A673 (cell line): ENCODE results near the gene LNPK. TPM values are rescaled to one million over a fixed set of nuclear protein-coding genes. Genes with fewer than 3 reads are reported as not detected.

ENCODE experiments used
- BruUV-seq: library from RNA; stranded (reverse); fragments of 400-500 nt; replicated peaks from 2 replicates; lab custom pipeline; 2021; lab: Mats Ljungman, UMichigan
- CTCF ChIA-PET: fragments of 300-600 bp; sonication (Branson Sonifier 250); formaldehyde crosslinking; loops from one replicate; lab custom pipeline; 2022; ENCODE audit warnings: antibody characterized with exemption; lab: Charles Lee
- POLR2A ChIA-PET: fragments of 300-600 bp; sonication (Branson Sonifier 250); formaldehyde crosslinking; loops from one replicate; lab custom pipeline; 2022; ENCODE audit warnings: antibody characterized with exemption; ENCODE audit not compliant: low non-redundant PET; lab: Charles Lee
- DNase-seq: peaks from one replicate; pipeline ENCODE4 v3.0.0-alpha.2; 2015; ENCODE audit warnings: low spot score
- H3K27ac ChIP-seq: fragments of 200-600 bp; sonication (generic); 2 replicates; pipeline ENCODE4 v1.5.1; 2016; ENCODE audit warnings: mixed run types, low read depth, mild to moderate bottlenecking, mixed read lengths, antibody characterized with exemption, low read length; ENCODE audit not compliant: poor library complexity, severe bottlenecking
- H3K27me3 ChIP-seq: fragments of 200-600 bp; sonication (generic); replicated peaks from 2 replicates; pipeline ENCODE4 v1.6.1; 2017; ENCODE audit warnings: mixed run types, low read depth, mild to moderate bottlenecking, mixed read lengths, antibody characterized with exemption, low read length; ENCODE audit not compliant: insufficient read depth, poor library complexity
- H3K36me3 ChIP-seq: fragments of 200-600 bp; sonication (generic); 2 replicates; pipeline ENCODE4 v1.6.1; 2016; ENCODE audit warnings: mixed run types, mild to moderate bottlenecking, mixed read lengths, antibody characterized with exemption, low read length; ENCODE audit not compliant: insufficient read depth, poor library complexity, severe bottlenecking
- H3K4me1 ChIP-seq: fragments of 200-600 bp; sonication (generic); 2 replicates; pipeline ENCODE4 v1.6.1; 2017; ENCODE audit warnings: mixed run types, mild to moderate bottlenecking, mixed read lengths, antibody characterized with exemption, low read length; ENCODE audit not compliant: insufficient read depth, poor library complexity, severe bottlenecking
- H3K4me3 ChIP-seq: fragments of 200-600 bp; sonication (generic); 2 replicates; pipeline ENCODE4 v1.5.1; 2016; ENCODE audit warnings: low read depth, mixed run types, mild to moderate bottlenecking, mixed read lengths, low read length; ENCODE audit not compliant: poor library complexity, severe bottlenecking
- H3K9me3 ChIP-seq: fragments of 200-600 bp; sonication (generic); 2 replicates; pipeline ENCODE4 v1.6.1; 2016; ENCODE audit warnings: mixed run types, low read depth, mild to moderate bottlenecking, mixed read lengths, antibody characterized with exemption, low read length; ENCODE audit not compliant: poor library complexity, severe bottlenecking
- EZH2 ChIP-seq: fragments of 200-600 bp; sonication (generic); IDR thresholded peaks from 2 replicates; pipeline ENCODE4 v1.6.1; 2017; ENCODE audit warnings: borderline replicate concordance, low read depth, mild to moderate bottlenecking, mixed read lengths, antibody characterized with exemption, low read length; ENCODE audit not compliant: poor library complexity, severe bottlenecking
- intact Hi-C: fragments of 100-400 bp; cut with micrococcal nuclease; formaldehyde crosslinking; loops from one replicate; pipeline ENCODE4 v1.10.0; 2022; ENCODE audit not compliant: unreplicated experiment
- total RNA-seq: library from RNA; stranded (reverse); gene quantifications from 2 replicates; pipeline ENCODE4 v1.2.3, GENCODE V29; 2021
- TF ChIP-seq, protein P1 (sequence below): fragments of 300-800, 200-600 bp; sonication (generic); conservative IDR thresholded peaks from 2 replicates; pipeline ENCODE4 v1.5.1; 2017; ENCODE audit warnings: low read depth, mild to moderate bottlenecking, antibody characterized with exemption, low read length, moderate library complexity, mixed read lengths

The LNPK gene
- total RNA-seq, 1 experiment from 2014 or later: 46.6 TPM

DNA sequence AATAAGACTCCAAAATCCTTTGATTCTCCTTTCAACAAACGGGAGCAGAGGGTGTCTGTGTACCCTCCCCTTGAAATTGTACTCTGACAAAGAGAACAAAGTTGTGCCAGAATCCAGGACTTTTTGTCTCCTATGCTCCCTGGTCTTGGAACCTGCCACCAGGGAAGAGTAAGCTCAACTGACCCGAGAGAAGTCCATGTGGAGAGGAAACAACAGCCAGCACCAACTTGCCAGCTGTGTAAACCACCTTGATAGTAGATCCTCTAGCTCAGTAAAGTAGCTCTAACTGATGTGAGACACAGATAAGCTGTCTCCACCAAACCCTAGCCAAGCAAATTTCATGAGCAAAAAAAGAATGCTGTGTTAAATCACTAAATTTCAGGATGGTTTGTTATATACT, 46.9 kb downstream of the LNPK start:
- no peak overlapping the region for H3K4me3 ChIP-seq
- peaks cover 4% of the 10 kb centered on the region for H3K36me3 ChIP-seq
- POLR2A ChIA-PET: no interaction called here
- no peaks in the 10 kb centered on the region for H3K27me3 ChIP-seq
- DNase-seq: no peak
- no TSS peak for BruUV-seq
- H3K4me1 ChIP-seq: no peaks in the 10 kb centered on the region
- no peaks in the 10 kb centered on the region for H3K9me3 ChIP-seq
- no peak overlapping the region for H3K27ac ChIP-seq
- CTCF ChIA-PET: no interaction called here
- intact Hi-C loops: no loop called here
- TF ChIP-seq, protein P1, sequence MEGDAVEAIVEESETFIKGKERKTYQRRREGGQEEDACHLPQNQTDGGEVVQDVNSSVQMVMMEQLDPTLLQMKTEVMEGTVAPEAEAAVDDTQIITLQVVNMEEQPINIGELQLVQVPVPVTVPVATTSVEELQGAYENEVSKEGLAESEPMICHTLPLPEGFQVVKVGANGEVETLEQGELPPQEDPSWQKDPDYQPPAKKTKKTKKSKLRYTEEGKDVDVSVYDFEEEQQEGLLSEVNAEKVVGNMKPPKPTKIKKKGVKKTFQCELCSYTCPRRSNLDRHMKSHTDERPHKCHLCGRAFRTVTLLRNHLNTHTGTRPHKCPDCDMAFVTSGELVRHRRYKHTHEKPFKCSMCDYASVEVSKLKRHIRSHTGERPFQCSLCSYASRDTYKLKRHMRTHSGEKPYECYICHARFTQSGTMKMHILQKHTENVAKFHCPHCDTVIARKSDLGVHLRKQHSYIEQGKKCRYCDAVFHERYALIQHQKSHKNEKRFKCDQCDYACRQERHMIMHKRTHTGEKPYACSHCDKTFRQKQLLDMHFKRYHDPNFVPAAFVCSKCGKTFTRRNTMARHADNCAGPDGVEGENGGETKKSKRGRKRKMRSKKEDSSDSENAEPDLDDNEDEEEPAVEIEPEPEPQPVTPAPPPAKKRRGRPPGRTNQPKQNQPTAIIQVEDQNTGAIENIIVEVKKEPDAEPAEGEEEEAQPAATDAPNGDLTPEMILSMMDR: no peak
- TF ChIP-seq EZH2: no peak

DNA sequence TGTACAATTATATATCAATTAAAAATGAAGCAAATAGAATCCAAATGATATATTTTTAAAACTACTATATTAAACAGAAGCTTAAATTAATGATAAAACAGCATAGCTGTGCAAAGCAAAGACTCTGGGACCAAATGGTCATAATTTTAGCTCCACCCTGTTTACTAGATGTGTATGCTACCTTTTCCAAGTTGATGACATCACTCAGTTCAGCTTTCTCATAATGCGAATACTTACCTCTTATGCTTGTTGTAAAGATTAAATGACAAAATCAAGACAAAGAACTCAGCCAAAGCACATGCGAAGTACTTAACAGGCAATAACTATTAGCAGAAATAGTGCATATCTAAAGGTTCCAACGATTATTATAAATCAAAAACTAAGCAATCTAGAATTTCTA, 51.6 kb downstream of the LNPK start:
- Histone ChIP-seq H3K36me3 (no peaks in the 10 kb centered on the region), H3K27me3 (no peaks in the 10 kb centered on the region), H3K4me3 (no peak overlapping the region), H3K4me1 (no peaks in the 10 kb centered on the region), H3K27ac (no peak overlapping the region), H3K9me3 (no peaks in the 10 kb centered on the region)
- no peak for DNase-seq
- intact Hi-C loops: no loop called here
- no peak for TF ChIP-seq EZH2
- TF ChIP-seq, protein P1: no peak
- CTCF ChIA-PET: no interaction called here
- POLR2A ChIA-PET: no interaction called here
- no TSS peak for BruUV-seq

DNA sequence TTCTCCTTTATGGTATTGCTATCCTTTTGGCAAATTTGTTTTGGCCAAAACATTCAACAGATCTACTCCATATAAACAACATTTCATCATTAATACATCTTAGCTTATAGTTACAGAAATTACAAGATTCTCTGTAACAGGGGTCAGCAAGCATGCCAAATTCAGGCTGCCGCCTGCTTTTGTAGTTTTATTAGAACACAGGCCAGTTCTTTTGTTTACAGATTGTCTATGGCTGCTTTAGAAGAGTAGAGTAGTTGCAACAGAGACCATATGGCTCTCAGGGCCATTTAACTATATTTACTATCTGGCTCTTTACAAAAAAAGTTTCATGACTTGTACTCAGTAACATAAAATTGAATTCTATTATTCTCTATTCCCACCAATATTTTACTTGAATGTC, 53.9 kb downstream of the LNPK start:
- no peaks in the 10 kb centered on the region for H3K36me3 ChIP-seq
- no peaks in the 10 kb centered on the region for H3K9me3 ChIP-seq
- H3K4me3 ChIP-seq: no peak overlapping the region
- TF ChIP-seq, protein P1: no peak
- no peak for TF ChIP-seq EZH2
- H3K27me3 ChIP-seq: no peaks in the 10 kb centered on the region
- ChIA-PET POLR2A (no interaction called here), CTCF (no interaction called here)
- no peak overlapping the region for H3K27ac ChIP-seq
- BruUV-seq: no TSS peak
- DNase-seq: no peak
- intact Hi-C loops: no loop called here
- H3K4me1 ChIP-seq: no peaks in the 10 kb centered on the region
